Body of pancreas (tissue), 4 donors: Measurements from ENCODE around the gene AKNAD1.

ENCODE experiments used
- CTCF ChIP-seq, 7 experiments: fragments of 450-650 bp in 4 of 7; fragments of 200-600 bp in 3 of 7; sonication (generic) in 3 of 7; IDR thresholded peaks; one replicate each; pipeline ENCODE4 v1.5.1; 2016 to 2019; ENCODE audit warnings: antibody characterized with exemption in 7 of 7
- POLR2A ChIP-seq, 3 donors: fragments of 450-650 bp; IDR thresholded peaks; one replicate each; pipeline ENCODE4 v1.6.1; 2016; ENCODE audit warnings: antibody characterized with exemption in 3 of 3, mild to moderate bottlenecking in 2 of 3

- TF ChIP-seq POLR2A (IDR thresholded peaks at IDR 0.05) (no peak), CTCF (IDR thresholded peaks at IDR 0.05) (peak; percentile 53 to 73 (median 67))
These were observed 28.6 kb downstream of the AKNAD1 start for GRCh38 chr1:108828074-108828961.
